Lung (tissue), 12 donors: ENCODE measurements around the gene EPM2AIP1. TPM values are rescaled to one million over a fixed set of nuclear protein-coding genes. Genes with fewer than 3 reads are reported as not detected.
"Not testable (repeated sequence)": the region's sequence is repeated elsewhere in the genome, so short reads cannot be mapped to it uniquely, and the experiment has no call there.

Source experiments
- ATAC-seq: fragments of 200-7000 bp; cut with Tn5 transposase; one replicate; pipeline ENCODE4 v1.9.1; 2020; ENCODE audit warnings: moderate number of reproducible peaks; ENCODE audit not compliant: insufficient read depth, low FRiP score
- DNase-seq, 3 donors: peaks; one replicate each; pipeline ENCODE4 v3.0.0-alpha.2; 2013 to 2017
- H3K27ac ChIP-seq, 2 donors: one replicate each; pipeline ENCODE4 v1.5.1; 2013; ENCODE audit warnings: mild to moderate bottlenecking in 2 of 2, moderate library complexity in 2 of 2, control low read depth in 1 of 2, inconsistent platforms in 1 of 2, low read depth in 1 of 2, low read length in 1 of 2
- H3K27me3 ChIP-seq, 3 donors: one replicate each; pipeline ENCODE4 v1.5.1; 2013; ENCODE audit warnings: low read length in 2 of 3; ENCODE audit not compliant: control insufficient read depth in 3 of 3, insufficient read depth in 3 of 3
- H3K36me3 ChIP-seq, 4 donors: one replicate each; pipeline ENCODE4 v1.5.1; 2013; ENCODE audit warnings: low read length in 4 of 4, mild to moderate bottlenecking in 1 of 4, moderate library complexity in 1 of 4; ENCODE audit not compliant: control insufficient read depth in 4 of 4, insufficient read depth in 4 of 4
- H3K4me1 ChIP-seq, 5 donors: one replicate each; pipeline ENCODE4 v1.5.1; 2013; ENCODE audit warnings: low read length in 5 of 5, mild to moderate bottlenecking in 2 of 5, moderate library complexity in 1 of 5; ENCODE audit not compliant: control insufficient read depth in 5 of 5, insufficient read depth in 5 of 5
- H3K4me3 ChIP-seq: one replicate; pipeline ENCODE4 v1.5.1; 2013; ENCODE audit warnings: mild to moderate bottlenecking, control low read depth, moderate library complexity
- H3K9ac ChIP-seq, 2 donors: one replicate each; pipeline ENCODE4 v1.5.1; 2013; ENCODE audit warnings: low read length in 2 of 2, control low read depth in 1 of 2; ENCODE audit not compliant: insufficient read depth in 1 of 2
- H3K9me3 ChIP-seq, 4 donors: one replicate each; pipeline ENCODE4 v1.5.1; 2013; ENCODE audit warnings: low read length in 3 of 4, mild to moderate bottlenecking in 1 of 4, moderate library complexity in 1 of 4; ENCODE audit not compliant: control insufficient read depth in 4 of 4, insufficient read depth in 3 of 4
- CTCF ChIP-seq: IDR thresholded peaks from 2 replicates; pipeline ENCODE4 v1.5.1; 2012; ENCODE audit warnings: mild to moderate bottlenecking; ENCODE audit errors: control extremely low read depth, extremely low read depth
- WGBS, 2 donors: extraction: QIAGEN DNeasy Blood & Tissue Kit; methylation state at CpG; one replicate each; pipeline ENCODE4 v1.1.7; 2013; 5-methylcytosine and 5-hydroxymethylcytosine counted together
- polyA plus RNA-seq, 2 donors: library from polyadenylated mRNA; stranded (reverse); fragments of 200-250 nt; gene quantifications; one replicate each; pipeline ENCODE4 v1.2.1, GENCODE V29; 2013
- total RNA-seq, 2 donors: library from RNA; depleted of rRNA in 1 of 2; stranded (reverse); fragments of >200 nt in 1 of 2; gene quantifications; one replicate each; pipeline ENCODE4 v1.2.1, GENCODE V29; 2014 to 2021
- donor health status: control.
- donor health status: control.
- donor health status: Bipolar disorder and iron deficiency.
- donor health status: healthy.
- donor health status: DM: yes; HTN: yes; CAD: no.

Gene EPM2AIP1
- total and polyA plus RNA-seq, 4 donors = 7.1 to 62.6 (median 13.9) TPM

GRCh38 chr3:36969085-36969484, 23.8 kb downstream of the EPM2AIP1 start:
- no peak overlapping the region for H3K4me3 ChIP-seq
- ATAC-seq = no peak
- TF ChIP-seq CTCF = no peak
- no peak overlapping the region for H3K9ac ChIP-seq
- H3K36me3 ChIP-seq = no peaks in the 10 kb centered on the region
- H3K9me3 ChIP-seq = no peaks in the 10 kb centered on the region
- H3K27me3 ChIP-seq = no peaks in the 10 kb centered on the region
- H3K4me1 ChIP-seq = no peaks in the 10 kb centered on the region
- DNase-seq = no peak
- 82 to 91% methylated on average over 4 of the region's 4 CpGs for WGBS, 2 donors
- H3K27ac ChIP-seq = no peak overlapping the region

GRCh38 chr3:36965440-36965839, 27.5 kb downstream of the EPM2AIP1 start:
- no peaks in the 10 kb centered on the region for H3K9me3 ChIP-seq
- no peak for ATAC-seq
- no peaks in the 10 kb centered on the region for H3K36me3 ChIP-seq
- 69 to 78% methylated on average over 3 of the region's 3 CpGs for WGBS, 2 donors
- TF ChIP-seq CTCF = no peak
- no peak overlapping the region for H3K4me3 ChIP-seq
- H3K9ac ChIP-seq = no peak overlapping the region
- peak; percentile 76 to 90 (median 83) for DNase-seq
- peak overlapping the region in 1 of 2 donors; percentile 31 for H3K27ac ChIP-seq
- H3K4me1 ChIP-seq = no peaks in the 10 kb centered on the region
- H3K27me3 ChIP-seq = no peaks in the 10 kb centered on the region

- Histone ChIP-seq H3K36me3 (no peaks in the 10 kb centered on the region), H3K9me3 (no peaks in the 10 kb centered on the region), H3K27ac (peak overlapping the region in 1 of 2 donors; percentile 85), H3K9ac (no peak overlapping the region), H3K27me3 (no peaks in the 10 kb centered on the region), H3K4me3 (no peak overlapping the region), H3K4me1 (no peaks in the 10 kb centered on the region)
- no peak for TF ChIP-seq CTCF
- no peak for ATAC-seq
- no peak for DNase-seq
These were observed 28.1 kb downstream of the EPM2AIP1 start for GRCh38 chr3:36964817-36965216.

- TF ChIP-seq CTCF = no peak
- Histone ChIP-seq H3K27ac (no peak overlapping the region), H3K27me3 (no peaks in the 10 kb centered on the region), H3K9ac (no peak overlapping the region), H3K36me3 (no peaks in the 10 kb centered on the region), H3K4me1 (no peaks in the 10 kb centered on the region), H3K4me3 (no peak overlapping the region), H3K9me3 (no peaks in the 10 kb centered on the region)
- DNase-seq (no peak), ATAC-seq (no peak)
- WGBS, 2 donors = 91 to 100% methylated on average over 1 of the region's 1 CpG
These were observed 28.6 kb downstream of the EPM2AIP1 start for GRCh38 chr3:36964331-36964730.

- DNase-seq, H3K4me1 ChIP-seq, H3K27me3 ChIP-seq, H3K9me3 ChIP-seq, H3K27ac ChIP-seq, H3K9ac ChIP-seq, H3K4me3 ChIP-seq, ATAC-seq, H3K36me3 ChIP-seq: not testable (repeated sequence)
- WGBS, 2 donors = 97 to 98% methylated on average over 7 of the region's 7 CpGs
These were observed 29.9 kb downstream of the EPM2AIP1 start for GRCh38 chr3:36963008-36963407.
